Measurements from ENCODE around the gene SCN3B.

DNA sequence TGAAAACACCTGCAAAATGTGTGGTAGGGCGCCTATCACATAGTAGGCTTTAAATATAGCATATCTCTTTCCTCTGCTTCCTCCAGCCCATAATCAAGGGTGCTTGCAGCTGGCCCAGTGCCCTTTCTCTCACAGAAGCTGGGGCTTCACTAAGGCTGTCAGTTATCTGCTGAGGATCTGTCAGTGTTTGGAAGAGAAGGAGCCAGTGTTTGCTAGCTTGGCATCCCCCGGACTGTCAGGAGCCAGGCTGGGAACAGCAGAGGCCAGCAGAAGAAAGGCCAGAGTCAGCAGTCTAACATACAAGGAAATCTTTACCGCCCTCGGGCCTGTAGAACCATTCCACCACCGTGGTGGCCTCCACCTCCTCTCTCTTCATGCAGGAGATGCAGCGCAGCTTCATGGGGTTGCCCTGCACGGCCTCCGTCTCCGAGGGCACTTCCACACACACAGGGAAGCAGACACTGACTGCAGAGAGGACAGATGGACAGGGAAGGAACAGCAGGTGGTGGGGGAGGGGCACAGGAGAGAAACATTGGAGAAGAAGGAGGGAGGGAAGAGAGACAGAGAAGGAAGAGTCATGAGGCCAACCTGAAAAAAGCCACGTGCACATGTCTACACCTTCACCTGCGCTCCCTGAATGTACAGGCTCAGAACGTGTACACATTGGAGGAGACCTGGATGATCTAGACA lies 9.0 kb downstream of the SCN3B start:
- no peak for TF ChIP-seq POLR2A (IDR thresholded peaks at IDR 0.05; ENCODE audit: low read depth, low read length)
- TF ChIP-seq TAF1 (IDR thresholded peaks at IDR 0.05; ENCODE audit: low read depth, low read length), result no peak
- no peak for TF ChIP-seq POLR2AphosphoS5 (IDR thresholded peaks at IDR 0.05; ENCODE audit: low read depth, low read length)
- TF ChIP-seq POU2F2 (IDR thresholded peaks at IDR 0.05; ENCODE audit: low read depth, low read length), result no peak
